Keratinocyte (primary cell): ENCODE measurements around the gene TTL. TPM values are rescaled to one million over a fixed set of nuclear protein-coding genes. Genes with fewer than 3 reads are reported as not detected.

Experiments used
- DNase-seq: peaks from one replicate; pipeline ENCODE4 v3.0.0-alpha.2; 2011; ENCODE audit warnings: low read depth, missing footprints, low spot score
- FAIRE-seq: peaks from 2 replicates; lab custom pipeline; 2011; peaks lifted over from hg19 to GRCh38; lab: Jason Lieb, UNC
- H2AFZ ChIP-seq: 2 replicates; pipeline ENCODE4 v1.6.0; 2012; ENCODE audit warnings: low read length, control low read depth, inconsistent platforms; ENCODE audit not compliant: control insufficient read depth
- H3K27ac ChIP-seq: 2 replicates; pipeline ENCODE4 v1.5.1; 2011; ENCODE audit warnings: low read length; ENCODE audit not compliant: control insufficient read depth, insufficient read depth
- H3K27me3 ChIP-seq: 3 replicates; pipeline ENCODE4 v1.6.0; 2011; ENCODE audit warnings: low read length; ENCODE audit not compliant: control insufficient read depth, insufficient read depth; ENCODE audit errors: extremely low read depth
- H3K36me3 ChIP-seq, 2 experiments: 2 replicates in 1 of 2; 3 replicates in 1 of 2; pipeline ENCODE4 v1.5.1; 2011; ENCODE audit warnings: low read length in 2 of 2, mild to moderate bottlenecking in 1 of 2; ENCODE audit not compliant: control insufficient read depth in 2 of 2, insufficient read depth in 2 of 2; ENCODE audit errors: extremely low read depth in 1 of 2
- H3K4me1 ChIP-seq: 3 replicates; pipeline ENCODE4 v1.5.1; 2011; ENCODE audit warnings: low read length; ENCODE audit not compliant: control insufficient read depth, insufficient read depth; ENCODE audit errors: extremely low read depth
- H3K4me2 ChIP-seq: 3 replicates; pipeline ENCODE4 v1.6.0; 2011; ENCODE audit warnings: low read depth, low read length; ENCODE audit not compliant: control insufficient read depth, insufficient read depth; ENCODE audit errors: extremely low read depth
- H3K4me3 ChIP-seq, 3 experiments: fragments of 200-600 bp in 1 of 3; sonication (generic) in 1 of 3; 2 replicates in 2 of 3; 3 replicates in 1 of 3; pipeline ENCODE4 v1.5.1; 2011 to 2016; ENCODE audit warnings: low read length in 3 of 3, mild to moderate bottlenecking in 3 of 3, control low read depth in 2 of 3, inconsistent platforms in 1 of 3, low read depth in 1 of 3, mixed read lengths in 1 of 3, mixed run types in 1 of 3, moderate library complexity in 1 of 3; ENCODE audit not compliant: control insufficient read depth in 2 of 3, insufficient read depth in 2 of 3; ENCODE audit errors: extremely low read depth in 1 of 3
- H3K79me2 ChIP-seq: 2 replicates; pipeline ENCODE4 v1.6.0; 2012; ENCODE audit warnings: low read length; ENCODE audit not compliant: control insufficient read depth, insufficient read depth
- H3K9ac ChIP-seq: 3 replicates; pipeline ENCODE4 v1.6.0; 2011; ENCODE audit warnings: low read length; ENCODE audit not compliant: control insufficient read depth, insufficient read depth; ENCODE audit errors: extremely low read depth
- H3K9me1 ChIP-seq: 3 replicates; pipeline ENCODE4 v1.6.0; 2011; ENCODE audit warnings: low read length; ENCODE audit not compliant: control insufficient read depth, insufficient read depth; ENCODE audit errors: extremely low read depth
- H3K9me3 ChIP-seq: 2 replicates; pipeline ENCODE4 v1.5.1; 2012; ENCODE audit warnings: low read depth, low read length; ENCODE audit not compliant: control insufficient read depth
- H4K20me1 ChIP-seq: 3 replicates; pipeline ENCODE4 v1.6.0; 2011; ENCODE audit warnings: low read length; ENCODE audit not compliant: control insufficient read depth, insufficient read depth; ENCODE audit errors: extremely low read depth
- EZH2 ChIP-seq: IDR thresholded peaks from one replicate; pipeline ENCODE4 v1.6.1; 2012; ENCODE audit warnings: inconsistent platforms, mild to moderate bottlenecking, low read length, moderate library complexity
- dilution Hi-C: fragments of 300-500 bp; cut with MboI; formaldehyde crosslinking; loops from one replicate; pipeline ENCODE4 v1.7.0; 2020; ENCODE audit warnings: low sequenced_read_pairs; ENCODE audit not compliant: extremely low pct_ligation_motif_present
- polyA plus RNA-seq, 5 experiments: library from polyadenylated mRNA; depleted of rRNA in 3 of 5; stranded (reverse) in 3 of 5; stranded (forward) in 1 of 5; unstranded in 1 of 5; fragments of >200 nt; gene quantifications; 1 replicate in 1 of 5; 2 replicates in 3 of 5; 3 replicates in 1 of 5; pipeline versions ENCODE4 v1.2.1 to v1.2.3, GENCODE V29; 2011 to 2012; ENCODE audit warnings: missing spikeins in 2 of 5, low read depth in 1 of 5, low replicate concordance in 1 of 5
- TF ChIP-seq, protein P1 (sequence below), 3 experiments: IDR thresholded peaks in 1 of 3; conservative IDR thresholded peaks in 1 of 3; optimal IDR thresholded peaks in 1 of 3; 2 replicates in 2 of 3; 3 replicates in 1 of 3; pipeline versions ENCODE3 to v1.5.1; 2011; ENCODE audit warnings: low read length in 3 of 3, mild to moderate bottlenecking in 3 of 3, moderate library complexity in 2 of 3, control low read depth in 1 of 3, inconsistent platforms in 1 of 3; ENCODE audit not compliant: insufficient read depth in 2 of 3; ENCODE audit errors: extremely low read depth in 1 of 3

TTL gene
- polyA plus RNA-seq, 1 donor (not counting 4 experiments of a cell fraction or from before 2014, with no cell fraction given), result 37.9 TPM

DNA sequence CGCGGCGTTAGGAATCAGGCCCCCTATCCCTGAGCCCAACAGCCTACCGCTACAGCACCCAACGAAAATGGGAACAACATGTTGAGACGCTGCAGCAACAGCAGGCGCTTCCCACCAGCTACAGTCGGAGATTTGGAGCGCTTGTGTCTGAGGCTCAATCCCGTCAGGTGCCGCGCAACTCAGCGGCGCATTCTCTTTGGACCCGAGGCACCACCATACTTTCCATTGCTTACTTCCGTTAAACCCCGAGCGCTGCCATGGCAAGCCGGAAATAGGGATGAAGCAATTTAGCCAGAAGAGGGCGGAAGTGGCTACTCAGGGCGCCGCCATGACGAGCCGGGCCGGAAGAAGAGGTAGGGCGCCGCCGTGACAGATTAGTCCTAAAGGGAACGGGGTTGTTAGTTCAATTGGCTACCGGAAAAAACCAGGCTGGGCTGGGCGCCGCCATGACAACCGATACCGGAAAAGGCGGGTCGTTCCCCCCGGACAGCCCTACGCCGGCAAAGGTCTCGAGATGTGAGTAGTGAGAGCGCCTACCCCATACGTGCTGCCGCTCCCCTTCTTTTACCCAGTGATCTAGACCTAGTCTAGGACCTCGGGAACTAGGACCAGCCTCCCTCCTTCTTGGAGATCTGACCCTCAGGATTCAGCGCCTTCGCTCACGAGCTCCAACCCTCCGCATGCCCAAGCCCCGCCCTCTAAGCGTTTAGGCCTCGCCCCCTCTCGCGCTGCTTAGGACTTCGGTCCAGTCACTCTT, 102.4 kb downstream of the TTL start, which contains the start of gene CHCHD5:
Gene CHCHD5 (plus strand): TSS at position 476 of the 757 bp plus-strand sequence. CDS start 39 bp downstream, at position 515.
- Histone ChIP-seq H3K4me3 (peak within 1 kb of the TSS; percentile 74 to 97 (median 90)), H4K20me1 (no peaks in the 10 kb centered on the region), H3K9me3 (no peaks in the 10 kb centered on the region), H3K27me3 (no peaks in the 10 kb centered on the region), H3K9me1 (no peaks in the 10 kb centered on the region), H3K4me1 (peaks cover 18% of the 10 kb centered on the region), H3K79me2 (peaks cover 4% of the 10 kb centered on the region), H3K4me2 (peak within 1 kb of the TSS; percentile 99), H3K36me3 (peaks cover 4 to 6% of the 10 kb centered on the region in 2 experiments), H3K27ac (peak within 1 kb of the TSS; percentile 99), H3K9ac (peak within 1 kb of the TSS; percentile 99), H2AFZ (peak within 1 kb of the TSS; percentile 98)
- DNase-seq (peak; percentile 52), FAIRE-seq (peak; percentile 65)
- dilution Hi-C loops, result no loop called here
- no peak for TF ChIP-seq EZH2
- TF ChIP-seq, protein P1, sequence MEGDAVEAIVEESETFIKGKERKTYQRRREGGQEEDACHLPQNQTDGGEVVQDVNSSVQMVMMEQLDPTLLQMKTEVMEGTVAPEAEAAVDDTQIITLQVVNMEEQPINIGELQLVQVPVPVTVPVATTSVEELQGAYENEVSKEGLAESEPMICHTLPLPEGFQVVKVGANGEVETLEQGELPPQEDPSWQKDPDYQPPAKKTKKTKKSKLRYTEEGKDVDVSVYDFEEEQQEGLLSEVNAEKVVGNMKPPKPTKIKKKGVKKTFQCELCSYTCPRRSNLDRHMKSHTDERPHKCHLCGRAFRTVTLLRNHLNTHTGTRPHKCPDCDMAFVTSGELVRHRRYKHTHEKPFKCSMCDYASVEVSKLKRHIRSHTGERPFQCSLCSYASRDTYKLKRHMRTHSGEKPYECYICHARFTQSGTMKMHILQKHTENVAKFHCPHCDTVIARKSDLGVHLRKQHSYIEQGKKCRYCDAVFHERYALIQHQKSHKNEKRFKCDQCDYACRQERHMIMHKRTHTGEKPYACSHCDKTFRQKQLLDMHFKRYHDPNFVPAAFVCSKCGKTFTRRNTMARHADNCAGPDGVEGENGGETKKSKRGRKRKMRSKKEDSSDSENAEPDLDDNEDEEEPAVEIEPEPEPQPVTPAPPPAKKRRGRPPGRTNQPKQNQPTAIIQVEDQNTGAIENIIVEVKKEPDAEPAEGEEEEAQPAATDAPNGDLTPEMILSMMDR (optimal IDR thresholded peaks at IDR 0.05 in 1 of 3, IDR thresholded peaks at IDR 0.05 in 1 of 3, conservative IDR thresholded peaks at IDR 0.05 in 1 of 3; ENCODE audit: extremely low read depth in 1 of 3, insufficient read depth in 2 of 3, low read length in 3 of 3), result peak in 1 of 3 experiments; percentile 36

GRCh38 chr2:112584891-112585250, 102.9 kb downstream of the TTL start:
- Histone ChIP-seq H3K9ac (peak overlapping the region; percentile 99), H3K9me3 (no peaks in the 10 kb centered on the region), H4K20me1 (no peaks in the 10 kb centered on the region), H3K27me3 (no peaks in the 10 kb centered on the region), H2AFZ (peak overlapping the region; percentile 98), H3K4me3 (peak overlapping the region; percentile 74 to 97 (median 90)), H3K4me2 (peak overlapping the region; percentile 99), H3K9me1 (no peaks in the 10 kb centered on the region), H3K27ac (peak overlapping the region; percentile 99), H3K36me3 (peaks cover 4 to 8% of the 10 kb centered on the region in 2 experiments), H3K79me2 (peaks cover 4% of the 10 kb centered on the region), H3K4me1 (peaks cover 16% of the 10 kb centered on the region)
- no peak for FAIRE-seq
- TF ChIP-seq, protein P1 (optimal IDR thresholded peaks at IDR 0.05 in 1 of 3, IDR thresholded peaks at IDR 0.05 in 1 of 3, conservative IDR thresholded peaks at IDR 0.05 in 1 of 3; ENCODE audit: extremely low read depth in 1 of 3, insufficient read depth in 2 of 3, low read length in 3 of 3), result no peak
- TF ChIP-seq EZH2, result no peak
- DNase-seq, result no peak
- dilution Hi-C loops, result no loop called here
